GM10266 (cell line): ENCODE data around the gene ACCSL.

Experiments
- DNase-seq: peaks from one replicate; pipeline ENCODE4 v3.0.0; 2012; ENCODE audit errors: extremely low spot score
- CTCF ChIP-seq: IDR thresholded peaks from 2 replicates; pipeline ENCODE4 v1.5.1; 2012; ENCODE audit warnings: mild to moderate bottlenecking, low read depth; ENCODE audit not compliant: control insufficient read depth, insufficient read depth; ENCODE audit errors: missing control alignments

ACCSL gene

GRCh38 chr11:44083433-44083832, 35.7 kb downstream of the ACCSL start:
- no peak for DNase-seq
- TF ChIP-seq CTCF = no peak

- no peak for TF ChIP-seq CTCF
- DNase-seq = no peak
Observed at GRCh38 chr11:44083906-44084305, 36.1 kb downstream of the ACCSL start.

- TF ChIP-seq CTCF = no peak
- no peak for DNase-seq
Observed at GRCh38 chr11:44085330-44085729, 37.5 kb downstream of the ACCSL start.

GRCh38 chr11:44088377-44088776, 40.6 kb downstream of the ACCSL start:
- TF ChIP-seq CTCF = no peak
- DNase-seq = no peak

GRCh38 chr11:44088871-44089270, 41.1 kb downstream of the ACCSL start:
- no peak for DNase-seq
- no peak for TF ChIP-seq CTCF

- no peak for DNase-seq
Observed at GRCh38 chr11:44090539-44090938, 42.8 kb downstream of the ACCSL start.

GRCh38 chr11:44094260-44094868, 46.6 kb downstream of the ACCSL start:
- peak; percentile 82 for DNase-seq
- peak; percentile 76 for TF ChIP-seq CTCF

More at GRCh38 chr11:44090539-44090938, 42.8 kb downstream of the ACCSL start:
- no peak for TF ChIP-seq CTCF
